ENCODE results near the gene GP1BB.

The GP1BB gene

DNA sequence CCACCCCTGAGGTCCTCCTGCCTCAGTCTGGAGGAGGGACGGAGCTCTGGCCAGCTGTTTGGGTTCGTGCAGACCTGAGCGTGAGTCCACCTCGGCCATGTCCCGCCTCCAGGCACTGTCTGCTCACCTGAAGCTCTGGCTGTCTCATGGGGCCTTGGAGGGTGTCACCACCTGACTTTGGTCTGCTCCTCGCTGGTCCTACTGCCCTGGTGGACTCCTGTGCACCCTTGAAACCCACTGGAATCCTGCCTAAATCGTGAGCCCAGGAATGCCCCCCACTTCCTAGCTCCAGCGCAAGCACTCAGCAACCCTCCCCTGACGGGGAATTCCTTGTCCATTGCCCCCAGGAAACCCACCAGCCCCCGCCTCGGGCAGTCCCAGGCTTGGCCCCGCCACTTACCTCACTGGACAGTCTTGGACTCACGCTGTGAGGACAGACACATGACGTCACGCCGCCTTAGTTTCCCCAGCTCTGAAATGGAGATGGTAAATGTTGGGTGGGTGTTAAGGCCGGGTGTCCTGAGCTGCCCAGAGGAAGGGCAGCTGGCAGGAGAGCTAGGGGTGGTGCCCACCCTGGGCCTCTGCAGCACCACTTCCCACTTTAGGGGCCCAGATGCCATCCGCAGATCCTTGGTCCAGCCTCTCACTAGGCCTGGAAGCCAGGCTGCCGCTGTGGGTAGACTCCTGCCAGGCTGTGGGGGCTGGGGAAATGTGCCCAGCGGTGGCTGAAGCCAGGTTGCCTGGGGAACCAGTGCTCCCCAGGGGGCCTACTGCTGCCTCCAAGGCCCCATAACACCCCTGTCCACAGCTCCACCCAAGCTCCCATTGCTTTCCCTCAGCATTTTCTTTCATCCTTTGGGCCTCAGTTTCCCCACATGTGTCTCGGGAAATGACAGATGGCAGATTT lies 19.1 kb downstream of the GP1BB start:
- no peak for DNase-seq (ENCODE audit: low read depth)

DNA sequence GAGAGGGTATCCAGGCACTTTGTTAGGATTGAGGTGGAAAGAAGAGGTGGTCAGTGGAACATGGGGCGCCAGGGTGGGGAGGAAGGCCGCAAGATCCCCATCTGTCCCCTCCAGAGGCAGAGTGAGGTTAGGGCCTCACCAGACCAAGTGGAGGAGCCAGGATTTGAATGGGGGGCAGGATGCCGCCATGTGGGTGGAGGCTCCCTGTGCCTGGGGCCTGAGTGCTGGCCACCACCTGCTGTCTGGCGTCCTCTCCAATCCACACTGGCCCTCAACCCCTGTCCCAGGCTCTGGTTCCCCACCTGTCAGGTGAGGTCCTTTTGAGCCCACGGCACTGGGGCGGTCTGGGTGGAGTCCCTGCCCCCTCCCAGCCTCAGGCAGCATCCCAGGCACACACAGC lies 19.7 kb downstream of the GP1BB start:
- no peak for DNase-seq (ENCODE audit: low read depth)

DNA sequence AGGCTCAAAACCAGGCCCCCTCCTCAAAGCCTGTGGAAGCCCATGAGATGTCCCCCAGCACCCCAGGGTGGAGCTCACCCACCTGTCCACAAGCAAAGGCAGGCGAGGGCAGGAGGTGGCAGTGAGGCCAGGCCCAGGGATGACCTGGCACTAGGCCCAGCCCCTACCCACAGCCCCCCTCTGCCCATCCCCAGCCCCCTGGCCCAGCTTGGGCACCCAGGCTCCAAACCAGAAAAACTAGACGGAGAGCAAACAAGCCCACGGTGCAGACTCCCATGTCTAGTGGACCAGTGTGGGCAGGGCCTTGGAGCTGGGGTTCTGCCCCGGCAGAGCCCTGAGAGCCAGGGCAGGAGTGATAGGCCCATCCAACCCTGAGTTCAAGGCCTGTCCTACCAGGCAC lies 20.3 kb downstream of the GP1BB start:
- no peak for DNase-seq (ENCODE audit: low read depth)

DNA sequence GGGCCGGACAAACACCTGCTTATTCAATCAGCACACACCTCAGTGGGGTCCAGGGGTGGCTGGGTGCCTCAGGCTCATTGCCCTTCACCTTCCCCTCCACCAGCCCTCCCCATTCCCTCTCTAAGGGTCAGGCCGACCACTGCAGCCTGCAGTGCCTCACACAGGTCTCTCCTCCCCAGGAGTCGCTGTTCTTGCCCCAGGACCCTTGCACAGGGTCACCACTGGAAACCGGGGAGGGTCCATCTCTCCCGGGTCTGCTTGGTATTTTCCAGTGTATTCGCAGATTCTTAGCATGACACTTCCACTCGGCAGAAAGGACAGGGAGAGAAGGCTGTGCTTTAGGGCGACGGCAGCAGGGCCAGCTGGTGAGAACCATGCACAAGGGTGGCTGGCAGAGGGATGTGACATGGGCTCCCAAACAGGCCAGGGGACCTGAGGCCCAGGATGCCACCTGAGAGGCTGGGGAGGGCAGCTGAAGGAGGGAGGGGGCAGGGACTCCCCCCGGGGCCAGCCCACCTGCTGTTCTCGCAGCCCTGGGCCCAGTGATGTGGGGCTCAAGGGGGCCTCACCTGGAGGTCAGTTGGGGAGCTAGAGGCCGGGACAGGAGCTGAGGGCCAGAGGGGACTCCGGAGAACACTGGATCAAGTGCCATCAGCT lies 21.1 kb downstream of the GP1BB start:
- no peak for DNase-seq (ENCODE audit: low read depth)

DNA sequence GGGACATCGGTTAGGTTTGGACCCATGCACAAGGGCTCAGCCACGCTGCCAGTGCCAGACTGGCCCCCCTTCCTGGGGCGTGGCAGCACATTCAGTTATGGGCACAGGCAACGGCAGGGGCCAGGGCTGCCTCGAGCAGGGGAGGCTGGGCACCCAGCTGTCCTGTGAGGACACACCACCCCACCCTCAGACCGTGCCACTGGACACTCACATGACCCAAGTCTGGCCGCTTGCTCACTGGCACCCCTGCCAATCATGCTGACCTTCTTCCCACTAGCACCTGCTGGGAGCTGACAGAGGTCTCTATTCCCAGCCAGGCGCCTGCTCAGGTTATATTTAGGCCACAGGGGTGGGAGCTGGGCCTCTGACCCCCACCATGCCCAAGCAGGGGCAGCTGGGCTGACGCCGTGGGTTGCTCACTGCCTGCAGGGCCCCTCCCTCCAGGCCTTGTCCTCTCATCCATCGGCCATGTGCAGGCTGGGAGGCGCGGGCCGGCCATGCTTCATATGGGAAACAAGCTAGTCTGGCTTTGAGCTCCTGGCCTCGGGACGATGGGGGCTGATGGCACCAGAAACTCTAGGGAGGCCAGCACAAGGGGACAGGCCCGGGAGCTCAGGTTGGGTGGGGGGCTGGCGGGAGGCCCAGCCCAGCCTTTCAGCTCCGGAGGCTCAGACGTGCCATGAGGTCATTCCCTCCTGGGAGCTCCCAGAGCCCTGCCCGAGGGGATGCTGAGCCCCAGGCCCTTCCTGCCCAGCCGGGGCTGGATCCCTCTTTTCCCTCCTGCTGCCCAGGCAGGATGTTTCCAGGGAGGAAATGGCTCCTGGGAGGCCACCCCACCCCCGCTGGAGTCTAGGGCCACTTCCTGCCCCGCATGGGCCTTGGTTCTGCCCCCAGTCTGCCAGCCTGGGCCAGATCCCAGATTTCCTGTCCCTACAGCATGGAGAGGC lies 22.1 kb downstream of the GP1BB start:
- no peak for DNase-seq (ENCODE audit: low read depth)

DNA sequence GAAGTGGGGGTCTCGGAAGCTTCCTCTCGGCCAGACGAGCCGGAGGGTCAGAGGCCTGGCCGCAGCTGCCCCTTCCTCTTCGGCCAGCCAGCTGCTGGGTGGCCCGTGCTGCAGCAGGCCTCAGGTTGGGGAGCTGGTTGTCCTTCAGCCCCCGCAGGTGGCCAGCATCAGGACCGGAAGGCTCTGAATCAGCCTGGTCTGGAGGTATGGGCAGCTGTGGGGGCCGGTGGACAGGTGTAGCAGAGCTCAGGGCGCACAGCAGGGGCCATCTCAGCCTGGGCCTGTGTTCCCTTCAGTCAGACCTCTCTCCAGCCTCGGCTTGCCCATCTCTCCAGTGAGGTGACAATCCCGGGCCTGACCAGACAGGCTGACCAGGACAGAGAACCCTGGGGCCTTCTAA lies 23.4 kb downstream of the GP1BB start:
- DNase-seq (ENCODE audit: low read depth): no peak

DNA sequence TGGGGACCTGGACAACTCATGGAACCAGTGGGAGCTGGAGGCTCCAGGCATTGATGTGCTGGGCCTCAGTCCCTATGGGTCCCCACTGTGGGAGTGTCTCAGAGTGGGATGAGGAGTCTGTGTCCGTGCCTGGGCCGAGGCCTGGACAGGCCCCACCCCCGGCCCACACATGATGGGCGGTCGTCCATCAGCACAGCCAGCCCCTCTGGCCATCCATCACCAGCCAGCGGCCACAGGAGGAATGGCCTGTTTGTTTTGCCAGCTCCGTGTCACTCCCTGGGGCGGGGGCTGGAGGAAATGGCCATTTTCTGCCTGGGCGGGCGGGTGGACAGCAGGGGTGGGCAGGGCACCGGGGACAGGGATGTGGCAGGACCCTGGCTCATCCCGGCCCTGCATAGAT lies 24.2 kb downstream of the GP1BB start:
- no peak for DNase-seq (ENCODE audit: low read depth)

DNA sequence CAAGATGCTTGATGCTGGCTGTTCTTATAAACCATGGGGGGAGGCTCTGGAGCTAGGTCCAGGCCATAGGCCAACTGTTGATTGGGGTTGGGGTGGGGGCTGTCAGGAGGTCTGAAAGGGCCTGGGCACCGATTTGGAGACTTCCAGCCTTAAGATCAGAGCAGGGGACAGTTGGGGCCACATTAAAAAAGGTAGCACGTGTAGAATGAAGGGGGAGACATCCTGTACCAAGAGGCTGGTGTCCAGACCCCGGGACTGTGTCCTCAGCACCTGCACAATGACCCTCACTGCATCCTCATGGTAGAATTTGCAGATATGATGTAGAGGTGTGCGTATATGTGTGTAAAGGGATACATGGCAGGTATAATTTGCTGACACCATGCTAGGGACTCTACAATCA lies 24.8 kb downstream of the GP1BB start:
- no peak for DNase-seq (ENCODE audit: low read depth)

DNA sequence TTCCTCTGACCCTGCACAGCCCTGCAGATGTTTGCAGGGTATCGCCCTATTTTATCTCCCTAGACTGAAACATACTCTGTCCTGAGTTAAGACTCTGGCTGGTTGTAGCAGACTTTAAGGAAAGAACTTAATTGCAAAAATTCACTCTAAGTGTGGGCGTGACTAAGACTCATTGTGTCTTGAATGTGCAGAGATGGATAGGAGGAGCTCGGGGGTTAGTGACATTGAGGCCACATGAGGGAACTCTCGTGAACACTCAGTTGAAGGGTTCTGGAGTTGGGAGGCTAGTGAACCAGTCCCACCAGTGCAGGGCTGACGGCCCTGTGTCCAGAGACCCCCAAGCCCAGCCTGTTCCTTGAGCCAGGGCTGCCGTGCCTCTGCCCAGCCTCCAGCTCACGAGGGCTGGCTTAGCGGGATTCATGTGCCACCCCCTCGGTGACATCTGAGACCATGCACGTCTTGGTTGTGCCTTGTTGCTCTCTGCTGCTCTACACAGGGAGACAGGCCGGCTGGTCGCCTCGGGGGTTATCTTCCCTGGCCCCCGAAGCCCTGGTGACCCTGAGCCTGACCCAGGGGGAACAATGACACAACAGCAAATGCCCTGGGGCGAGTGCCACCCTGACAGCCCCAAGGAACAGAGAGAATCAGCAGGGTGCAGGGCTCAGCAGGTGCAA lies 25.8 kb downstream of the GP1BB start:
- DNase-seq (ENCODE audit: low read depth): no peak

DNA sequence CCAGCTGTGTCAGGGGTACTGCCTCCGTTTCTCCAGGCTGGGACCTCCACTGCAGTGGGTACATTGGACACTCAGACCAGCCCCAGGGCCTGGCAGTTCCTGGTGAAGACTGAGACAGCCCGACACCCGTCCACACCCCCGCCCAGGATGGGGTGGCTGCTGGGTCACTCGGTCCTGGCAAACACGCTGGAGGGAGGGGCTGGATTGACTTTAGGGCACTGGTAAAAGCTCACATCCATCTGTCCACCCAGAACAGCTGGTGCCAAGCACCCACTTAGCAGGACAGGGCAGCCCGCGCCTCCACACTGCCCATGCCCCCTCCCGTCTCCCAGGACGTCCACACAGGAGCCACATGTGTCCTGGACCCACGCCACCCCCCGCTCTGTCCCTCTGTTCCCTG lies 26.5 kb downstream of the GP1BB start:
- DNase-seq (ENCODE audit: low read depth): no peak

DNA sequence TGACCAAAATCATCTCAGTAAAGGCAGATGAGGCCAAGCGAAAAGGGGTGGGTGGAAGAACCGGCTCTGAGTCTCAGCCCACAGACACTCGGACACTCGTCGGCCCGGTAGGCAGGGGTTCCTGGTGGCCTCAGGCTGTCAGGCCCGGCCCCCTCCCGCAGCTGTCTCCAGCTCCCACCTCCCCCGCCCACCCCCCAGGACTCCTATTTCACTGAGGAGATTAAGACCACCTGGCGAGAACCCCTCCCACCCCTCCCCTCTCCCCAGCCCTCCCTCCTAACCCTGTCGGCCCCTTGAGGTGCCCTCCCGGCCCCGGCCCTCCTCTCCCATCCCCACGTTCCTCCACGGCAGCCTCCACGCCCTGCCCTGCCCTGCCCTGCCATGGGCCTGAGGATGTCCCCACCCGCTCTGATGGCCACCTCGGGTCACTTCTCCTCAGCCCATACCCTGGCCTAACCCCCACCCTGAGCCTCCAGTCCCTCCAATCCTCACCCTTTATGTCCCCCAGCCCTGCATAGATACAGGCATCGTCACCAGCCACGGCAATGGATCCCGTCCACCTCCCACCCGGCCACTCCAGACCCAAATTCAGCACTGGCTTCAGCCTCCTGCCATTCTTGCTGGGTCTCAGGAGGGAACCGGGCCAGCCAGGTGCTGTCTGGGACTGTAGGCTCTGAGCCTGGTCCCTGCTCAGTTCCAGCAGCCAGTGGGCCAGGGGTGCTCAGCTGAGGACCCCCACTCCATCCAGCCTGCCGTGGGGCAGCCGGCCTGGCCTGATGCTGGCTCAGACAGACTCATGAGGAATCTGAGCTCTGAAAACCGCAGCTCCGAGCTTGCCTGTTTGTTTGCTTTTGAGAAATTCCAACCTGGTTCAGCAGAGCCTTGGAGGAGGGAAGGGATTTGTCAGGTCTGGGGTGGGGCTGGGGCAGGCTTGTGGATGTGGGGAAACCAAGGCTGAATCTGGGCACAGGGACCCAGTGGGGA lies 27.5 kb downstream of the GP1BB start:
- DNase-seq (ENCODE audit: low read depth): no peak

DNA sequence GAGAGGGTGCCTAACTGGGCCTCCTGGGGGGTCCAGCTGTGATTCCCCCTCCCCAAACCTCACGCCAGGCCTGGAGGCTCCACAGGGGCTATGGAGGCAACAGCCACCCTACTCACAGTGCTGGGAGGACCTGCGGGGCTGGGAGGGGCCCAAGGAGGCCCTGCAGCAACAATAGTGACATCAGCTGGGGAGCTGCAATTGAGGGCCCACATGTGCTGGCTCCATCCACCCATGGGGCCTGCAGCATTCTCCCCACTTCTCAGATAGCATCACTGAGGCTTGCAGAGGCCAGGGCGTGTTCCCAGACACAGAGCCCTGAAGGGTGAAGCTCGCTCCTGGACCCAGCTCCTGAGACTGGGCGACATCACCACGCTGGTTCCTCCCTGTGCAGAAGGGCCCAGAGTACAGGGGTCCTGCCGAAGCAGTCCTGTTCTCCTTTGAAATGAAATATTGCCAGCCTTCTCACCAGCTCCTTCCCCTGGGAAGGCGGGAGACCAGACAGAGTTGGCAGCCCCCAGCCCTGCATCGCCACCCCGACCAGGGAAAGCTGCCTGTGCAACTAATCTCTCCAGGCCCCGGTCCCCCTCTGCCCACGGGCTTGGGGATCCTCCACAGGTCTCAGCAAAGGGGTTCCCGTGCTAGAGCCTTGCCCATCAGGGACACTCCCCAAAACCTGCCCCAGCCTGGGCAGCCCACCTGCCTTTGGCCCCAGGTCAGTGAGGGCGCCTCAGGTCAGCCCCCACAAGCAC lies 28.3 kb downstream of the GP1BB start:
- no peak for DNase-seq (ENCODE audit: low read depth)

DNA sequence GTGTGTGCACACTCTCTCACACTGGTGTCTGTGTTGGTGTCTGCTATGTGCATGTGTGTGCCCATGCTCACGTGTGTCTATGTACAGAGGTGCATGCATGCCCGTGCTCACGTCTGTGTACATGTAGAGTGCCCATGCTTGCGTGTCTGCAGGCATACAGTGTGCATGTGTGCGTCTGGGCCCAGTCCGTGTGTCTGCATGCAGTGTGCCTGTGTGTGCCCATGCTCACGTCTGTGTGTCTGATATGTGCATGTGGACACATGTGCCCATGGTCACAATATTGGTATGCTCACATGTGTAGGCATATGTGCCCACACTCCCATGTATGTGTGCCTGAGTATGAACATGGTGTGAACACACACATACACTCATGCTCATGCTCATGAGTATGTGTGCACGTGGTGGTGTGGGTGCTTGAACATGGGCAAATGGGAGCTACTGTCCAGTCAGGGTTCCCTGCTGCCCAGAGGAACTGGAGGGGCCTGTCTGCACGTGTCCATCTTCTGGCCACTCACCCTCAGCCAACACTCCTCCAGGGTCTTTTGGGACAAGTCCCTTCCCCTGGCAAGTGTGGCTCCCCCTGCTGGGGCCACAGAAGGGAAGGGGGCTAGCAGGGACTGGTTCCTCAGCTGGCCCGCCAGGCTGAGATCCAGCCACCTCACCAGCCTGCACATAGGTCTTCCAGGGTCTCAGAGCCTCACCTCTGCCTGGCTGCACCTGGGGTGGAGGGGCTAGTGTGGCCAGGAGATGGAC lies 29.9 kb downstream of the GP1BB start:
- no peak for DNase-seq (ENCODE audit: low read depth)

DNA sequence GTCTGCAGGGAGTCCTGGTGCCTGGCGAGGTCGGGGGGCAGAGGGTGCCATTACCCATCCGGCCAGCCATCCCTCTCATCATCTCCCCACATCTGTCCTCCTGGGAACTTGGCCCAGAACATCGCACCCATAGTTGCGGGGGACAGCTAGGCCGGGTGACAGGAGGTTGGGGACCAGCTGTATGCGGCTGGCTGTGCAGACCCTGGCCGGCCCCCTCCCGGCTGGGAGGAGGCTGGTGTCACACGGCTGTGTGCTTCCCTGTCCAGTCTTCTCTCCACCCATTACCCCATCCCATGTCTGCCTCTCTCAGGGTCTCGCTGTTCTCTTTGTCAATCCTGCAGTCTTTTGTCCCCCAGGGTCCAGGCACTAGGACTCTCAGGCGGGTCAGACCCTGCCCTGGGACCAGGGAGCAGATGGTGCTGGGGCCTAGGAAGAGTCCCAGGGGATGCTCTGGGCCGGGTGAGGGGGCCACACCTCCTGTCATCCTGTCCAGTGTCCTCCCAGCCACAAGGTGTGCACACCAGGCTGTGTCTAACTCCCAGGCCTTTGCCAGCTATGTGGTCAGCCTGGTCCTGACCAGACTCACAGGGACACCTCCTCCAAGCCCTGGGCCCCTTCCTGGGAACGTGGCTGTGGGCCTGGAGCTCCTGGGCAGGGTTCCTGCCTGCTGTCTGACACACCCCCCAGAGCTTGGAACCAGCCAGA lies 30.8 kb downstream of the GP1BB start:
- DNase-seq (ENCODE audit: low read depth): no peak

DNA sequence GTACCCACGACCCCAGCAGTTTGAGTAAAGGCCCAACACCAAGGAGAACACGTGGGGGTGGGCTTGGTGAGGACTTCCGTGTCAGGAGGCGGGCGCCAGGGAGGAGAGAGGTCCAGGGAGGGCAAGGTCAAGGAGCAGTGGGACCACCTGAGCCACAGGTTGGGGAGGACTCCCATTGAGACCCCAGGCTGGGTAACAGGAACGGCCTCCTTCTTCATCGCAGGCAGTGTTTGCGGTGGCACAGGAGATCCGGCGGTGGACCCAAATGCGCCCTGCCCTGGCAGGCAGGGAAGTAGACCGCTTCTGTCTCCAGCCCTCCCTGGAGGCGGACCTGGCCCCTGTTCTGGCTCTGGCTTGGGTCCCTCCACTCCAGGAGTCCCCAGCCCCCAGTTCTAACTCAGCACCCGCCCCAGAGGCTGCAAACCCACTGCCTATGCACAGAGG lies 31.4 kb downstream of the GP1BB start:
- DNase-seq (ENCODE audit: low read depth): no peak

DNA sequence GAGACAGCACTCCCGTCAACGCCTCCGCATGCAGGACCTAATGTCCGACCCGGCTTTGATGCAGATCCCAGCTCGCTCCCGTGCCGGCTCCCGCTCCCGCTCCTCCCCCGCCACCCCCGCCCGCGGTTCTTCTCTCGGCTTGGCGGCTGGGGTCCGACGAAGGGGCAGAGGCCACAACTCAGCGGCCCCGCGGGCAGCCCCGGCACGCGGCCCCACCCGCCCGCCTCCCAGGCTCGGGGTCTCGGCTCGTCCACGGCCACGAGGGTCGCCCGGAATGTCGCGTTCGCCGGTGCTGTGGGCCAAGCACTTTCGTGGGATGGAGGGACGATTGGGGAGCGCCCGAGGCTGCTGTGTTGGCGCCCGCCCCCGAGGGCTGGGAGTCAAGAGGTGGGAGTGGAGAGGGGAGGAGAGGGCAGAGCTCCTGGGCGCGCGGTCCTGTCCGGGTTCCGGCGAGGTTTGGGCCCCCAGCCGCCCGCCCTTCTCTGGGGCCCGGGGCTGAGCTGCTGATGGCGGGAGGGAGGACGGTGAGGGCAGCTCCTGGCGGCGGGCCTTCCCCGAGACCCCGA lies 31.9 kb downstream of the GP1BB start:
- DNase-seq (ENCODE audit: low read depth): no peak

DNA sequence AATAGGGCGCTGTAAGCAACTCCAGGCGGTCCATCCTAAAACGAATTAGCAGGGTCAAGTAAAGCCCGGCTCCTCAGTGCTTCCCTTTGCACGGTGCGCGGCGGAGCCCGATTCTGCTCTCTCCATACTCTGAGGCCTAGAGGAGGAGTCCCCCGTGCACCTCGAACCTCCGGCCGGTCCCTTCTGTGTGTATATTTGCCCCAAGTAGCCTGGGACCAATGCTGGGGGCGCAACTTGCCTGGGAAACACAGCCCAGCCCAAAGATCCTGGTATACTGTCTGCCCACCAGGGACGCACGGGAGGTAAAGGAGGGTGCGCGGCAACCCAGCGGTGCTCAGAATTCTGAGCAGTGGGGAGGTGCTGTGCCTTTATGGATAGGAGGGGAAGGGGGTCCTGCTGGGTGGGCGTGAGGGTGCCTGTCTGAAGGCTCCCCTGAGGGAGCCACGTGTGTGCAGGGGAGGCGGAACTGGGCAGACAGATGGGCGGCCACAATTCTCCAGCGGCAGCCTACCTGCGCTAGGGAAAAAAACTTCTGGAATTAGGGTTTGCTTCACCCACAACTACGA lies 32.5 kb downstream of the GP1BB start:
- no peak for DNase-seq (ENCODE audit: low read depth)

All from stimulated activated CD8-positive, alpha-beta memory T cell treated with anti-CD3 and anti-CD28 coated beads, Interleukin-12 subunit alpha, Interleukin-12 subunit beta, amount 100 ng/mL, for 1 hour (primary cell).